Liver (tissue), 3 donors: ENCODE results near the gene EPSTI1.

Experiments used
- CTCF ChIP-seq: fragments of 150-350 bp; IDR thresholded peaks from 2 replicates; pipeline ENCODE4 v1.5.1; 2017; ENCODE audit warnings: improper control_type of control experiment, low read depth, low read length; ENCODE audit not compliant: missing input control
- GABPA ChIP-seq, 2 donors: IDR thresholded peaks in 1 of 2; conservative IDR thresholded peaks in 1 of 2; 2 replicates each; pipeline ENCODE4 v1.6.1; 2016; ENCODE audit warnings: antibody characterized with exemption in 2 of 2, mild to moderate bottlenecking in 1 of 2, moderate library complexity in 1 of 2
- HNF4G ChIP-seq: IDR thresholded peaks from 2 replicates; pipeline ENCODE4 v1.6.1; 2016; ENCODE audit warnings: antibody characterized with exemption
- JUND ChIP-seq, 2 donors: IDR thresholded peaks; 2 replicates each; pipeline ENCODE4 v1.6.1; 2016; ENCODE audit warnings: antibody characterized with exemption in 2 of 2
- MAX ChIP-seq: IDR thresholded peaks from 2 replicates; pipeline ENCODE4 v1.6.1; 2016; ENCODE audit warnings: antibody characterized with exemption
- RAD21 ChIP-seq, 2 donors: IDR thresholded peaks; 2 replicates each; pipeline ENCODE4 v1.6.1; 2016; ENCODE audit warnings: antibody characterized with exemption in 2 of 2, mild to moderate bottlenecking in 2 of 2
- REST ChIP-seq: IDR thresholded peaks from 2 replicates; pipeline ENCODE4 v1.6.1; 2016; ENCODE audit warnings: antibody characterized with exemption, mild to moderate bottlenecking
- TAF1 ChIP-seq: conservative IDR thresholded peaks from 2 replicates; pipeline ENCODE4 v1.6.1; 2016; ENCODE audit warnings: antibody characterized with exemption, mild to moderate bottlenecking
- YY1 ChIP-seq: IDR thresholded peaks from 2 replicates; pipeline ENCODE4 v1.6.1; 2016; ENCODE audit warnings: antibody characterized with exemption, mild to moderate bottlenecking
- donor health status: healthy.
- donor health status: healthy.

DNA sequence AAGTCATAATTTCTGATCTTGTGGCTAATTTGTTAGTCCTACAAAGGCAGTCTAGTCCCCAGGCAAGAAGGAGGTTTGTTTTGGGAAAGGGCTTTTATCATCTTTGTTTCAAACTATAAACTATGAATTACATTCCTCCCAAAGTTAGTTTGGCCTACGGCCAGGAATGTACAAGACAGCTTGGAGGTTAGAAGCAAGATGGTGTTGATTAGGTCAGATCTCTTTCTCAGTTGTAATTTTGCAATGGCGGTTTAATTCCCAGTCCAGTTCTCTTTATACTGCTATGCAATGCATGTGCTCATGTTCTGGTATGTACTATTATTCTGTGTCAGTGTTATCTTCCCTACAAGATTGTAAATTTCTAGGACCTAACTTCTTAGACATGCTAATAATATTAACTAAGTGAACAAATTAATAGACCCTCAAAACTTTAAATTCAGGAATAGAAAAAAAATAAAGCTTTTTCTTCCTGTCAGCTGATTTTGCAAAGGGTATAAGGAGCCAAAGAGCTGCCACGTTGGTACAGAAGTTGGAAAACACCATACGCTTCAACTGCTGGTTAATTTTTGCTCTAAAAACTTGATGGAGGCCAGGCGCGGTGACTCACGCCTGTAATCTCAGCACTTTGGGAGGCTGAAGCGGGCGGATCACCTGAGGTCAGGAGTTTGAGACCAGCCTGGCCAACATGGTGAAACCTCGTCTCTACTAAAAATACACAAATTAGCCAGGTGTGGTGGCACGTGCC lies 30.1 kb upstream of the EPSTI1 start:
- no peak for TF ChIP-seq CTCF
- TF ChIP-seq TAF1, result no peak
- no peak for TF ChIP-seq YY1
- no peak for TF ChIP-seq REST
- TF ChIP-seq RAD21 (IDR thresholded peaks at IDR 0.05), result no peak
- TF ChIP-seq GABPA (IDR thresholded peaks at IDR 0.05 in 1 of 2, conservative IDR thresholded peaks at IDR 0.05 in 1 of 2), result no peak
- TF ChIP-seq MAX, result no peak
- TF ChIP-seq JUND (IDR thresholded peaks at IDR 0.05), result no peak
- no peak for TF ChIP-seq HNF4G
